Diencephalon (tissue), 1 donor: ENCODE data around the gene DCUN1D2. TPM values are rescaled to one million over a fixed set of nuclear protein-coding genes. Genes with fewer than 3 reads are reported as not detected.

Experiments
- small RNA-seq: library from RNA; depleted of rRNA; stranded (forward); fragments of <200 nt; gene quantifications from one replicate; pipeline ENCODE3, GENCODE V24; 2014
- total RNA-seq: library from RNA; depleted of rRNA; stranded (reverse); fragments of >200 nt; gene quantifications from one replicate; pipeline ENCODE4 v1.2.3, GENCODE V29; 2014

Gene DCUN1D2
- 18.9 TPM for total RNA-seq

DNA sequence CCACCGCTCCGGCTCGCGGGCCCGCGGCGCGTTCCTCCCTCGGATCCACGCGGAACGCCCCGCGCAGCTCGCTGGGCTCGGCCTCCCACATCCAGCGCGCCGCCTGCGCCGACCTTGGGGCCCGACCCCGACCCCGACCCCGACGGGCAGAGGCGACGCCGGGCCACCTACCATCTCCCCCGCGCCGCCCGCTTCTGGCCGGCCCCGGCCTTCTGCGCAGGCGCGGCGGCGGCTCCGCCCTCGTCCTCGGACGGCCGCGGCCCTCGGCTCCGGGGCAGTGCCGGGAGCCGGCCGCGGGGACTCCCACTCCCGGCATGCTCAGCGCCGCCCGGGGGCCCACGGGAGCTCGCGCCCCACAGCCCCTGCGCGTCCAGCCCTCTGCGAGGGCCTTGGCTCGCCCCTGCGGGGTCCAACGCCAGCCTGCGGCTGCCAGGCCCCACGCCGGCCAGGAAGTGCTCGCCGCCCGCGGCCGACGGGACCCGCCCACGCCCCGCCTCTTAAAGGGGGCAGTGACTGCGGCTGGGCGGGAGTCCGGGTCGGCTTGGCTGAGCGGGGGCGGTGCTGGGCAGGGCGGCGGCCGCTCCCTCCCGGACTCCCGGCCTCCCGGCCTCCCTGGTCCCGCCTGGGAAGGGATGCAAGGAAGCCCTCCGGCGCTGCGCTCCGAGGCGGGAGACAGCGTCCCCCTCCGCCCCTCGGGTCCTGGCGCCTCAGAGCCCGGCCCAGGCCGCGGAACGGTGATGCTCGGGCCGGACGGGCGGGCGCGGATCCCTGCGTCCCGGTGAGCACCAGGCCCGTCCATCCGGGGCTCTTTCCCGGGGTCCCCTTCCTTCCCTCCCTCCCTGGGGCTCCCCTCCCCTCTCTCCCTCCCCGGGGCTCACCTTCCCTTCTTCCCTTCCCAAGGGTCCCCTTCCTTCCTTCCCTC lies at the start of gene DCUN1D2:
Gene DCUN1D2 (minus strand): TSS at position 216 of the 922 bp plus-strand sequence. CDS start 42 bp downstream, at position 174.

DNA sequence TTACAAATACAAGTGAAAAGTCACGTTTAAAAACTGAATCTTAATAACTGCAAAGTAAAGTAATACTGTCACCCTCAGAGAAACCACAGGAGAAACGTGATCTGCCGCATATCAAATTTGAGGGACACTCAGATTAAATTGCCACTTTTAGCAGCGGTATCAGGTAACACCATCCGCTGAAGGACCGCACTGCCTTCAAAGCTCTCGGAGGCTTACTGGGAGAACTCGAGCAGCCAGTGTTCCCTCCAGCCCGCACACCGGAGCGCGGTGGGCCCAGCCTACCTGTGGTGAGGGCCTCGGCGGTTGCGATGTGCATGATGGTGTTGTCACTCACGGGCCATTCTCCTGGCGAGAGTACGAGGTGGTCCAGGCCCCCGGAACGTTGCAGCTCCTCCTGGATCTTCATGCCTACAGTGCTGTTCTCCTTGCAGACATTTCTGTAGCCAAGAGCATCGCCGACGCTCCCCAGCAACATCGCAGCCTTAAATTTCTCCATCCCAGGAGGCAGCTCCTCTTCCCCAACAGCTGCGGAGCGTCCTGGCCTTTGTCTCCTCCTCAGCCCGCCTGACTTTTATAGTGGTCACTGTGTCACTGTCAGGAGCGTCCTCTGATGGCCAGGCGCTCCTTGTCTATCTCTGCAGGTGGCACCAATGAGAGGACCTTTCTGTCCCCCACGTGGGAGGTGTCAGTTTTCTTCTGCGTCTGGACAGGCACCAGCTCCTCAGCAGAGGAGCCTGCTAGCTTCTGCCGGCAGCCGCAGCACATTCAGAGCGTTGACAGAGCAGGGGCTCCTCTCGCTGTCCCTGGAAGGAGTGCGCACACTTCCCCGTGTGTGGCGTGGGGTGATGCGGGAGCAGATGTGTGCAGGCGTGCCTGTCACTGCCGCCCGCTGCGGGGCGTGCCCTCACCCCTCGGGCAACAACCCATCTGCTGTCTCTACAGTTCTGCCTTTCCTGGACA lies 37.3 kb downstream of the DCUN1D2 start, which contains the start of gene ADPRHL1:
Gene ADPRHL1 (minus strand): TSS at position 547 of the 960 bp plus-strand sequence. CDS start 51 bp downstream, at position 496.

Small RNA genes lying within 50 kb of the gene (small RNA-seq; reads per million reads assigned to genes)
- 0.13 reads per million for gene RNU1-16P

Other genes starting within 250 kb of the DCUN1D2 start
- 74.7 TPM for gene LAMP1, start 193.5 kb downstream of the DCUN1D2 start, total RNA-seq
- gene GRTP1, start 126.6 kb downstream of the DCUN1D2 start, total RNA-seq, result 1.2 TPM
- gene ADPRHL1, start 37.2 kb downstream of the DCUN1D2 start, total RNA-seq, result 1.4 TPM
- gene TFDP1, start 94.0 kb upstream of the DCUN1D2 start, total RNA-seq, result 30.4 TPM
- 0.23 TPM for gene ATP4B, start 167.5 kb upstream of the DCUN1D2 start, total RNA-seq
- 0.46 TPM for gene GRK1, start 176.5 kb upstream of the DCUN1D2 start, total RNA-seq